ENCODE measurements around the gene KCNK6. TPM values are rescaled to one million over a fixed set of nuclear protein-coding genes. Genes with fewer than 3 reads are reported as not detected.

The KCNK6 gene
- total RNA-seq, 4 donors from 2014 or later = 7.4 to 19.3 (median 12.3) TPM

DNA sequence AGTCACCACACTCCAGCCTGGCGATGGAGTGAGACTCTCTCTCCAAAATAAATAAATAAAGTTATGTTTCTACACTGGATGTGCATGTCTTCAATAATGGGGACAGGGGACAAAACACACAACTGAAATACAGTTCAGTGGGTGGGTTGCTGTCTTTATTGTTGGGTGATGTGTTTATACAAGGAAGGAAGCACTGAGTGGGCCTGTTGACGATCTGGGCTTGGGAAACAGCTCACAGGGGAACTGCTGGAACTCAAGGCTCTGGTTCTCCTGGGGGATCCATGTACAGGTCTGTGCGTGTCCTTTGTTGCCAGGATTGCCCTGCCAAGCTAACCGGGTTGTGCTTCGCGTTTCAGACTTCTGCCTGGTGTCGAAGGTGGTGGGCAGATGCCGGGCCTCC, 36.4 kb upstream of the KCNK6 start:
- TF ChIP-seq CTCF (IDR thresholded peaks at IDR 0.05) (no peak), POLR2A (IDR thresholded peaks at IDR 0.05) (no peak)
- Histone ChIP-seq H3K27me3 (no peaks in the 10 kb centered on the region), H3K4me3 (no peak overlapping the region), H3K9me3 (no peaks in the 10 kb centered on the region), H3K36me3 (peaks cover 0 to 38% (median 0%) of the 10 kb centered on the region in 3 donors), H3K4me1 (peaks cover 0 to 12% (median 0%) of the 10 kb centered on the region in 4 donors), H3K27ac (no peak overlapping the region)
- DNase-seq = no peak

DNA sequence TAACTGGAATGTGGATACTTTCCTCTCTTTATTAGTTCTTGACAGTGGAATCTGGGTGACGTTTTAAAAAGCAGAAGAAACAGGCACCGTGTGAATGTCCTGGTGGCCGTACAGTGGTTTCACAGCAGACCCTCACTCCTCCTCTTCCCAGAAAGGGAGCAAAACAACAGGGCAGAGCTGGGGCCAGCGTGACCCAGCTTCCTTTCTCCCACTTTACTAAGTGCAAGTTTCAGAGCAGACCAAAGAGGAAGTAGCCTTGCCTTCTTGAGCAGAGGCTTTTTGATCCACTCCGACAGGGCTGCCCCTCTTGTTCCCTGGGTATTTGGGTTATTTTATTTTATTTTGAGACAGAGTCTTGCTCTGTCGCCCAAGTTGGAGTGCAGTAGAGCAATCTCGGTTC, 35.2 kb upstream of the KCNK6 start:
- Histone ChIP-seq H3K4me3 (no peak overlapping the region), H3K4me1 (peaks cover 0 to 8% (median 0%) of the 10 kb centered on the region in 4 donors), H3K27me3 (no peaks in the 10 kb centered on the region), H3K36me3 (peaks cover 0 to 47% (median 0%) of the 10 kb centered on the region in 3 donors), H3K9me3 (no peaks in the 10 kb centered on the region), H3K27ac (no peak overlapping the region)
- TF ChIP-seq CTCF (IDR thresholded peaks at IDR 0.05) = no peak
- no peak for TF ChIP-seq POLR2A (IDR thresholded peaks at IDR 0.05)
- DNase-seq = peak in 1 of 3 donors; percentile 24

DNA sequence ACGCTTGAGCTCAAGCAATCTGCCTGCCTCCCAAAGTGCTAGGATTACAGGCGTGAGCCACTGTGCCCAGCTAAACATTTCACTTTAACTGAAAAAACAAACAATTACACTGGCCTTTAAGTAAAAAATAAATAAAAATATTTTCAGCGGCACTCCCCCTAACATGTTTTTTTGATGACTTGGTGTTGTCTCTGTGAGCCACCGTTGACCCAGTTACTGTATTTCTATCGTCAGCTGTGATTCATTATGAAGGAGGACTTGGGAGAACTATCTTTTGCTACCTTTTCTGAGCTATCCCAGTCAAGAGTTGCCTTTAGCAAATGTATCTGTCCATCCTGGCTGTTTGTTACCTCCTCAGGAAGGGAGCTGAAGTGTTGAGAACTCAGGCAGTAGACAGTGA, 34.1 kb upstream of the KCNK6 start:
- Histone ChIP-seq H3K4me1 (peaks cover 0 to 8% (median 0%) of the 10 kb centered on the region in 4 donors), H3K27me3 (no peaks in the 10 kb centered on the region), H3K9me3 (no peaks in the 10 kb centered on the region), H3K27ac (no peak overlapping the region), H3K4me3 (no peak overlapping the region), H3K36me3 (peaks cover 0 to 53% (median 0%) of the 10 kb centered on the region in 3 donors)
- TF ChIP-seq CTCF (IDR thresholded peaks at IDR 0.05) (no peak), POLR2A (IDR thresholded peaks at IDR 0.05) (no peak)
- no peak for DNase-seq

DNA sequence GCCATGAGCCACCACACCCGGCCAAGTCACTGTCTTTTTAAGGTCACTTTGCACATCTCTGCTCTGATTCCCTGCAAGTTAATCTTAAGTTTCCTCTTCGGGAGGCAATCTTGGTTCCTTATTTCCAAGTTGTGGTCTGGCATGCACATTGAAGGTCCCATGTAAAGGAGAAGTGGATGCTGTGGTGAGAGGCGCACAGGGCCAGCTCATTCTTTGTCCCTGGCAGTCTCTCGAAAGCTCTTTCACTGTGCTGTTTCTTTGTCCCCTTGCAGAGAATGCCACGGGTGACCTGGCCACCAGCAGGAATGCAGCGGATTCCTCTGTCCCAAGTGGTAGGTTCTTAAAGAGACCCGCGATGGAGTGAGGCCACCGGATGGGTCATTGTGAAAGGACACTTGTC, 32.0 kb upstream of the KCNK6 start:
- H3K4me1 ChIP-seq = no peaks in the 10 kb centered on the region
- H3K36me3 ChIP-seq = peaks cover 0 to 70% (median 0%) of the 10 kb centered on the region in 3 donors
- no peak overlapping the region for H3K27ac ChIP-seq
- H3K4me3 ChIP-seq = no peak overlapping the region
- TF ChIP-seq POLR2A (IDR thresholded peaks at IDR 0.05) (no peak), CTCF (IDR thresholded peaks at IDR 0.05) (no peak)
- DNase-seq = no peak
- H3K9me3 ChIP-seq = no peaks in the 10 kb centered on the region
- H3K27me3 ChIP-seq = no peaks in the 10 kb centered on the region

DNA sequence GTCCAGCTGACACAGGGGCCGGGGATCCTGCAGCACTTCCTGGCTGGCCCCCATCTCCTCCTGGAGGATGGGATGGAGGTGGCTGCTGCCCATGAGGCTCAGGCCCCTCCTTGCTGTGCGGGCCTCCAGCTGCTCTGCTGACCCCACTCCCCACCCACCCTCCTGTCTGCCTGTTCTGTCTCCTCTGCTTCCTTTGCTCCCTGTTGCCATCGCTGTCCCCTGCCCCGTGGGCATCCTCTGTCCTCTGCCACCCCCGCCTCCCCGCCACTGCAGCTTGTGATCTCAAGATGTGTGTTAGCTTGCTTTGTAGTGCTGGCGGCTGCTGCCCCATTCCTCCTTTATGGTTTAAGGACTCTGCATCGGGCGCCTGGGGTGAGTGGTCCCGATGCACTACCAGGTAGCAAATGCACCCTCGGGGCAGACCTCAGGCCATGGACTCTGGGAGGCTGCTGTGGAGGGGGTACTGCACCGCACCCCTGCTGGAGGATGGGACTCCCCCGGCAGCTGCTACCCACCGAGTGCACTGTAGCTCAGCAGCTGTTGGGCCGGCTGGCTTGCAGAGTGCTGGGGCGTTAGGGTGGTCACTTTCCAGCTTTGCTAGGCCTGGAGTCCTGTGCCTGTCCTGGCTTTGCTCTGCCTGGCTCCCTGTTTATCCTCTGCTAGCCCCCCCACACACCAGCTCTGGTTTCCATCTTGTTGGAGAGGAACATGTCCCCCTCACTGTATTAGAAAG, 31.4 kb upstream of the KCNK6 start:
- no peaks in the 10 kb centered on the region for H3K4me1 ChIP-seq
- TF ChIP-seq POLR2A (IDR thresholded peaks at IDR 0.05) = no peak
- no peak for TF ChIP-seq CTCF (IDR thresholded peaks at IDR 0.05)
- no peaks in the 10 kb centered on the region for H3K9me3 ChIP-seq
- H3K27me3 ChIP-seq = no peaks in the 10 kb centered on the region
- H3K36me3 ChIP-seq = peaks cover 0 to 77% (median 0%) of the 10 kb centered on the region in 3 donors
- H3K27ac ChIP-seq = no peak overlapping the region
- DNase-seq = no peak
- H3K4me3 ChIP-seq = no peak overlapping the region
